ENCODE results near the gene DLX3.

Gene DLX3

GRCh38 chr17:49973271-49973615, 21.8 kb downstream of the DLX3 start:
- no peak for ATAC-seq
- TF ChIP-seq TOX (CRISPR knock-in tag; IDR thresholded peaks at IDR 0.05; ENCODE audit: borderline replicate concordance) (no peak), ARNTL (CRISPR knock-in tag; IDR thresholded peaks at IDR 0.05; ENCODE audit: borderline replicate concordance, low read depth) (no peak), TSHZ2 (CRISPR knock-in tag; IDR thresholded peaks at IDR 0.05) (no peak), PPARA (CRISPR knock-in tag; IDR thresholded peaks at IDR 0.05; ENCODE audit: borderline replicate concordance) (no peak), POU6F1 (CRISPR knock-in tag; IDR thresholded peaks at IDR 0.05; ENCODE audit: borderline replicate concordance, low read depth) (no peak), SNAI2 (CRISPR knock-in tag; IDR thresholded peaks at IDR 0.05) (no peak), ZFP30 (CRISPR knock-in tag; IDR thresholded peaks at IDR 0.05) (no peak)

- no peak for ATAC-seq
- TF ChIP-seq POU6F1 (CRISPR knock-in tag; IDR thresholded peaks at IDR 0.05; ENCODE audit: borderline replicate concordance, low read depth) (no peak), ZNF565 (CRISPR knock-in tag; conservative IDR thresholded peaks at IDR 0.05; ENCODE audit: low read depth) (no peak), RARB (CRISPR knock-in tag; IDR thresholded peaks at IDR 0.05) (no peak), ISL1 (CRISPR knock-in tag; IDR thresholded peaks at IDR 0.05) (no peak), GLIS3 (CRISPR knock-in tag; IDR thresholded peaks at IDR 0.05) (no peak)
- TF ChIP-seq, protein P1, sequence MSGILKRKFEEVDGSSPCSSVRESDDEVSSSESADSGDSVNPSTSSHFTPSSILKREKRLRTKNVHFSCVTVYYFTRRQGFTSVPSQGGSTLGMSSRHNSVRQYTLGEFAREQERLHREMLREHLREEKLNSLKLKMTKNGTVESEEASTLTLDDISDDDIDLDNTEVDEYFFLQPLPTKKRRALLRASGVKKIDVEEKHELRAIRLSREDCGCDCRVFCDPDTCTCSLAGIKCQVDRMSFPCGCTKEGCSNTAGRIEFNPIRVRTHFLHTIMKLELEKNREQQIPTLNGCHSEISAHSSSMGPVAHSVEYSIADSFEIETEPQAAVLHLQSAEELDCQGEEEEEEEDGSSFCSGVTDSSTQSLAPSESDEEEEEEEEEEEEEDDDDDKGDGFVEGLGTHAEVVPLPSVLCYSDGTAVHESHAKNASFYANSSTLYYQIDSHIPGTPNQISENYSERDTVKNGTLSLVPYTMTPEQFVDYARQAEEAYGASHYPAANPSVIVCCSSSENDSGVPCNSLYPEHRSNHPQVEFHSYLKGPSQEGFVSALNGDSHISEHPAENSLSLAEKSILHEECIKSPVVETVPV (CRISPR knock-in tag; IDR thresholded peaks at IDR 0.05) = no peak
Measured at GRCh38 chr17:49972486-49973270, 22.3 kb downstream of the DLX3 start.

DNA sequence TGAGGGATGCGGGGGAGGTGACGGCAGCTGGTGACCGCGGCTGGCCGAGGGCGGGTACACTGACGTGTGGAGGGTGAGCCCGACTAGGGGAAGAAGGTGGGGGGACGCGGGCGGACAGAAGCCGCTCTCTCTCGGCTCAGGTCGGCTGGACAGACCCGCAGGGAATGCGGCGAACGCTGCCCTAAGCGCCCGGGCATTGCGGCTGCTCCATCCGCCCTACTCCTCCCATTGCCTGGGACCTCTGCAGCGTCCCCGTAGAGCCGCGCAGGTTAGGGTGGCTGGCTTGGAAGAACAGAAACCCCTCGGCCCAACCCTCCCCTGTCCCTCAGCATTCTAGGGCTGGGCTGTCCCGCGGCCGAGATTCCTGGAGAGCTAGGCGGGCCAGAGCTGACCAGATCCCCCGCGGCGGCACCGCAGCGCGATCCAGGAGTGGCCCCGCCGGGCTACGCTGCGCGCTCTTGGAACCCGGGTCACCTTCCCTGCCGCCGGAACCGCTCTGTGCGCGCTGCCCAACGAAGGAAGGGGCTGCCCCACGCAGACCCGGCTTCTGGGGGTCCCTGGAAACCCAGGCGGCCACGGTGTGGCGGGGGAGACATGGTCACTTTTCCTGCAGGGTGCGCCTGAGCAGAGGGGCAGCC, 23.1 kb downstream of the DLX3 start:
- no peak for TF ChIP-seq ZNF8 (CRISPR knock-in tag; IDR thresholded peaks at IDR 0.05)
- peak; percentile 17; the same call in 2 of the 3 replicates for ATAC-seq

DNA sequence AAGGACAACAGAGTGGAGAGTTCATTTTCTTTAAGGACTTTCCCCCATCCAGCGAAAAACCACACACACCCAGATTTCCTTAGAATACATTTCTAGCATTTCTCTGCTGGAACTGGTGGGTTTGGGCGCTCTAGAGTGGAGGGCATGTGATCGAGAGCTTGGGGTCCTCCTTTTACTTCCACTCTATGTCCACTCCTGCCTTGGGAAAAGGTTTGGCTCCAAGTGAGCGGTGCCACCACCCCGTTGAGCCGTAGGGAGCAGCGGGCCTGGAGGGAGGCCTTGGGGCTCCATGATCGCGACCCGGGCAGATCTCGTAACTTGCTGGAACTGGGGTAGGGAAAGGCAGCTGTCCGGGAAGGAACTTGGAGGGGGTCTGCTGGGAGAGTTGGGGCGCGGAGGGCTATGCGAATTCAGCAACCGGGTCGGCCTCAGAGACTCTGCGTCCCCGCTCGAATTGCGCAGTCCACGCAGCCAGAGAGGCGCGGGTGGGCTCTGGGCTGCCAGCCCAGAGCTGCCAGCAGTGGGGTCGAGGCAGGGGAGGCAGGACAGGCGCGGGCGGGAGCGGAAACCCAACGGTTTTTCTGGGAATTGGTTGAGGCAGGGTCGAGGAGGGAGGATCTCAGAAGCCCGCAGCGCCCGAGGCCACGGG, 23.7 kb downstream of the DLX3 start:
- ATAC-seq = no peak
- TF ChIP-seq SNAI2 (CRISPR knock-in tag; IDR thresholded peaks at IDR 0.05) (no peak), OSR1 (CRISPR knock-in tag; IDR thresholded peaks at IDR 0.05) (no peak), RARB (CRISPR knock-in tag; IDR thresholded peaks at IDR 0.05) (no peak), POU6F1 (CRISPR knock-in tag; IDR thresholded peaks at IDR 0.05; ENCODE audit: borderline replicate concordance, low read depth) (no peak), ZNF70 (CRISPR knock-in tag; IDR thresholded peaks at IDR 0.05) (no peak), ZNF8 (CRISPR knock-in tag; IDR thresholded peaks at IDR 0.05) (no peak), TCF4 (CRISPR knock-in tag; IDR thresholded peaks at IDR 0.05; ENCODE audit: borderline replicate concordance) (no peak), CREB5 (CRISPR knock-in tag; IDR thresholded peaks at IDR 0.05; ENCODE audit: low read depth) (no peak), TOX (CRISPR knock-in tag; IDR thresholded peaks at IDR 0.05; ENCODE audit: borderline replicate concordance) (no peak), CSDC2 (CRISPR knock-in tag; IDR thresholded peaks at IDR 0.05) (no peak), ZFP30 (CRISPR knock-in tag; IDR thresholded peaks at IDR 0.05) (no peak), BACH2 (CRISPR knock-in tag; IDR thresholded peaks at IDR 0.05; ENCODE audit: borderline replicate concordance) (no peak)
- TF ChIP-seq, protein P1 (CRISPR knock-in tag; IDR thresholded peaks at IDR 0.05) = no peak
